ENCODE data around the gene PPP4R4. TPM values are rescaled to one million over a fixed set of nuclear protein-coding genes. Genes with fewer than 3 reads are reported as not detected.
"Not testable (repeated sequence)": the region's sequence is repeated elsewhere in the genome, so short reads cannot be mapped to it uniquely, and the experiment has no call there.

The PPP4R4 gene
- total RNA-seq, 1 donor from 2014 or later: not detected

GRCh38 chr14:94239406-94239805 is 65.3 kb downstream of the PPP4R4 start:
- no peak for DNase-seq
- H3K27ac Mint-ChIP-seq: no peak overlapping the region
- TF ChIP-seq CTCF (IDR thresholded peaks at IDR 0.05): no peak
- H3K4me1 Mint-ChIP-seq: peaks cover 8% of the 10 kb centered on the region
- peaks cover 8% of the 10 kb centered on the region for H3K27me3 Mint-ChIP-seq
- ChIA-PET POLR2A (no interaction called here), CTCF (no interaction called here)
- peaks cover 8% of the 10 kb centered on the region for H3K9me3 Mint-ChIP-seq
- H3K4me3 Mint-ChIP-seq: no peak overlapping the region
- H3K36me3 Mint-ChIP-seq (ENCODE audit: low read depth): no peaks in the 10 kb centered on the region
- intact Hi-C loops (cut with micrococcal nuclease): no loop called here
- no peak for ATAC-seq (ENCODE audit: low read depth)

GRCh38 chr14:94244182-94244581 is 70.1 kb downstream of the PPP4R4 start:
- CTCF ChIA-PET: no interaction called here
- POLR2A ChIA-PET: no interaction called here
- ATAC-seq (ENCODE audit: low read depth) (no peak), DNase-seq (no peak)
- H3K36me3 Mint-ChIP-seq (ENCODE audit: low read depth): no peaks in the 10 kb centered on the region
- H3K4me3 Mint-ChIP-seq: no peak overlapping the region
- H3K4me1 Mint-ChIP-seq: no peaks in the 10 kb centered on the region
- intact Hi-C loops (cut with micrococcal nuclease): no loop called here
- no peaks in the 10 kb centered on the region for H3K9me3 Mint-ChIP-seq
- no peak overlapping the region for H3K27ac Mint-ChIP-seq
- TF ChIP-seq CTCF (IDR thresholded peaks at IDR 0.05): no peak
- H3K27me3 Mint-ChIP-seq: peaks cover 15% of the 10 kb centered on the region

- H3K36me3 Mint-ChIP-seq (ENCODE audit: low read depth); ATAC-seq (ENCODE audit: low read depth); H3K4me1 Mint-ChIP-seq; CTCF ChIA-PET; DNase-seq; H3K27ac Mint-ChIP-seq; H3K4me3 Mint-ChIP-seq; POLR2A ChIA-PET; intact Hi-C loops (cut with micrococcal nuclease): not testable (repeated sequence)
- H3K27me3 Mint-ChIP-seq: peaks cover 15% of the 10 kb centered on the region
- peaks cover 13% of the 10 kb centered on the region for H3K9me3 Mint-ChIP-seq
Observed at GRCh38 chr14:94264195-94264594, 90.1 kb downstream of the PPP4R4 start.

- ATAC-seq (ENCODE audit: low read depth) (no peak), DNase-seq (no peak)
- Mint-ChIP-seq H3K9me3 (peaks cover 5% of the 10 kb centered on the region), H3K4me1 (no peaks in the 10 kb centered on the region), H3K4me3 (no peak overlapping the region), H3K27me3 (peaks cover 16% of the 10 kb centered on the region), H3K27ac (no peak overlapping the region), H3K36me3 (ENCODE audit: low read depth) (no peaks in the 10 kb centered on the region)
- intact Hi-C loops (cut with micrococcal nuclease): no loop called here
- POLR2A ChIA-PET: no interaction called here
- TF ChIP-seq CTCF (IDR thresholded peaks at IDR 0.05): no peak
- CTCF ChIA-PET: no interaction called here
Observed at GRCh38 chr14:94267352-94267751, 93.2 kb downstream of the PPP4R4 start.

- POLR2A ChIA-PET; H3K27ac Mint-ChIP-seq; CTCF ChIA-PET; ATAC-seq (ENCODE audit: low read depth); H3K4me1 Mint-ChIP-seq; DNase-seq; H3K36me3 Mint-ChIP-seq (ENCODE audit: low read depth); H3K9me3 Mint-ChIP-seq; H3K4me3 Mint-ChIP-seq; intact Hi-C loops (cut with micrococcal nuclease): not testable (repeated sequence)
- H3K27me3 Mint-ChIP-seq: peaks cover 22% of the 10 kb centered on the region
Observed at GRCh38 chr14:94268582-94268981, 94.5 kb downstream of the PPP4R4 start.

GRCh38 chr14:94269156-94269555 is 95.0 kb downstream of the PPP4R4 start:
- no peaks in the 10 kb centered on the region for H3K4me1 Mint-ChIP-seq
- ATAC-seq (ENCODE audit: low read depth) (no peak), DNase-seq (no peak)
- H3K9me3 Mint-ChIP-seq: no peaks in the 10 kb centered on the region
- no peak for TF ChIP-seq CTCF (IDR thresholded peaks at IDR 0.05)
- no peak overlapping the region for H3K27ac Mint-ChIP-seq
- H3K27me3 Mint-ChIP-seq: peaks cover 22% of the 10 kb centered on the region
- intact Hi-C loops (cut with micrococcal nuclease): no loop called here
- POLR2A ChIA-PET: no interaction called here
- H3K36me3 Mint-ChIP-seq (ENCODE audit: low read depth): no peaks in the 10 kb centered on the region
- CTCF ChIA-PET: no interaction called here
- H3K4me3 Mint-ChIP-seq: no peak overlapping the region

- H3K27ac Mint-ChIP-seq; H3K27me3 Mint-ChIP-seq; ATAC-seq (ENCODE audit: low read depth); DNase-seq; H3K4me3 Mint-ChIP-seq; H3K36me3 Mint-ChIP-seq (ENCODE audit: low read depth); intact Hi-C loops (cut with micrococcal nuclease); CTCF ChIA-PET; H3K4me1 Mint-ChIP-seq; POLR2A ChIA-PET; H3K9me3 Mint-ChIP-seq: not testable (repeated sequence)
Observed at GRCh38 chr14:94276898-94277561, 102.9 kb downstream of the PPP4R4 start.

Measured in activated B cell treated with CpG ODN at 0.5 μM for 24 hours (primary cell).